Activated T-helper 1 cell treated with Interleukin-2 at 50 U/mL for 16 hours (primary cell): ENCODE data around the gene TBC1D13.
"Not testable (repeated sequence)": the region's sequence is repeated elsewhere in the genome, so short reads cannot be mapped to it uniquely, and the experiment has no call there.

Experiments
- DNase-seq: peaks from one replicate; pipeline ENCODE4 v3.0.0-alpha.2; 2020; ENCODE audit warnings: low read depth

The TBC1D13 gene

DNA sequence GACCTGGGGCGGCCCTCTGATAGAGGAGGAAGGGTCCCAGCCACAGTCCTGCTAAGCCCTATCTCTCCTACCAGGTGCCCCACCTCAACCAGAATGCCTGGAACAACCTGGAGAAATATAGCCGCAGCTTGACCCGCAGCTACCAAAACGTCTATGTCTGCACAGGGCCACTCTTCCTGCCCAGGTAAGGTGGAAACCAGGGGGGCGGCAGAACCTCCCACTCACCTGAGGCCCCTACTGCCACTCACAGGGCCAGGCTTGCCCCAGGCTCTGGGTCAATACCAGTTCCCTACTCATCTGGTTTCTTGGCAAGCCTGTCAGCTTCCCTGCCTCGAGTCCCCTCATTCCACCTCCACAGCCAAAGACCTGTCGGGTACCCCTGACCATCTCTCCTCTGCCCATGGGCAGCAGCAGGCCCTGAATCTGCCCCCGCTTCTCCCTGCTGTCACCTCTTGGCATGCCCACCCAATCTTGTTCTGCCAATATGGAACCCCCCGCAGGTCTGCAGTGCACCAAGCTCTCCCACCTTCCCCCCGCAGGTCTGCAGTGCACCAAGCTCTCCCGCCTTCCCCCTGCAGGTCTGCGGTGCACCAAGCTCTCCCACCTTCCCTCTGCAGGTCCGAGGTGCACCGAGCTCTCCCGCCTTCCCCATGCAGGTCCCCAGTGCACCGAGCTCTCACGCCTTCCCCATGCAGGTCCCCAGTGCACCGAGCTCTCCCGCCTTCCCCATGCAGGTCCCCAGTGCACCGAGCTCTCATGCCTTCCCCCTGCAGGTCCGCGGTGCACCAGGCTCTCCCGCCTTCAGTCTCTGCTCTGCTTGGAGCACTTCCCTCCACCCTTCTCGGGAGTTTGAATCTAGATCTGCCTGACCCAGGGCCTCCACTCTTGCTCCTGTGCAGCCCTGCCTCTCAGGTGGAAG, 33.9 kb downstream of the TBC1D13 start:
- no peak for DNase-seq

GRCh38 chr9:128821584-128822406, 34.7 kb downstream of the TBC1D13 start:
- no peak for DNase-seq

DNA sequence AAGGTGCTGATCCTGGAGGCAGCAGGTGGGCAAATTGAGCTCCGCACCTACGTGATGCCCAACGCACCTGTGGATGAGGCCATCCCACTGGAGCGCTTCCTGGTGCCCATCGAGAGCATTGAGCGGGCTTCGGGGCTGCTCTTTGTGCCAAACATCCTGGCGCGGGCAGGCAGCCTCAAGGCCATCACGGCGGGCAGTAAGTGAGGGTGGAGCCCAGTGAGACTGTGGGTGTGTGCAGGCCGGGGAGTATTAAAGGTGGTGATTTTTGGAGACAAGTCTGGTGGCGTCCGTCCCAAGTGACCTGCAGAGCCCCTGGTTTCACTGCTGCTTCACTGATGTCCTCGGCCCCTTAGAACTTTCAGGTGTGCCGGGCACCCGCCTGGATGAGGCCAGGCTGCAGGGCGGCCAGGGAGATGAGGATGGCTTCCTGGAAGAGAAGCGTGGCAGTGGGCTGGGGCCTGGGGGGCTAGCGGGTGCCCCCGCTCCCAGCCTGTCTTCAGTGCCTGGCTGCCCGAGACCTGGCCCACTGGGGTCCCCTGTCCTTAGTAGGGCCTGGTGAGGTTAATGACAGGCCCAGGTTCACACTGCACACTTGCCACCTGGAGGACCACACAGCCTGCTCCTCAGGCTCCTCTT, 35.5 kb downstream of the TBC1D13 start:
- no peak for DNase-seq

DNA sequence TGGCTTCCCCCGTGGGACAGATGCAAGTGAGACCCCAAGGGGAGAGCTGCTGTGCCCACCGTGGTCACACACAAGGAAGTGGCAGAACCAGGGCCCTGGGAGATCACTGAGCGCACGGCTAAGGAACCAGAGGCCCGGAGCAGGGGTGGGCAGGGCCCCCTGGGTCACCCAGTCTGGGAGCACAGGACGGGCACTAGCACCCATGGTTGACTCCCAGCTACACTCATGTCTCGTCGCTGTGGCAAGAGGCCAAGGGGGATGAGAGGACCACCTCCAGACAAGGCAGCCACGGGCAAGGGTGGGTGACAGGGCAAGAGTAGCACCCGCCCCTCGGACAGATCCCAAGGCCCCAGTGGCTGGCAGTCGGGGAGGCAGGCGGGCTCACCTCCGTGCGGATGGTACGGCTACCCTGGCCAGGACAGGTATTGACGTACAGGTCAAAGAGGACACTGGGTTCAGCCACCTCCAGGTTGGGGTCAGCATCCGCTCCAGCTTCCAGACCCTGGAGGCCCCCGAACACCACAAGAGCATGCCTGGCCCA, 36.4 kb downstream of the TBC1D13 start:
- no peak for DNase-seq

- no peak for DNase-seq
Measured at GRCh38 chr9:128823903-128824406, 36.9 kb downstream of the TBC1D13 start.

GRCh38 chr9:128824911-128825310, 37.9 kb downstream of the TBC1D13 start:
- DNase-seq: no peak

DNA sequence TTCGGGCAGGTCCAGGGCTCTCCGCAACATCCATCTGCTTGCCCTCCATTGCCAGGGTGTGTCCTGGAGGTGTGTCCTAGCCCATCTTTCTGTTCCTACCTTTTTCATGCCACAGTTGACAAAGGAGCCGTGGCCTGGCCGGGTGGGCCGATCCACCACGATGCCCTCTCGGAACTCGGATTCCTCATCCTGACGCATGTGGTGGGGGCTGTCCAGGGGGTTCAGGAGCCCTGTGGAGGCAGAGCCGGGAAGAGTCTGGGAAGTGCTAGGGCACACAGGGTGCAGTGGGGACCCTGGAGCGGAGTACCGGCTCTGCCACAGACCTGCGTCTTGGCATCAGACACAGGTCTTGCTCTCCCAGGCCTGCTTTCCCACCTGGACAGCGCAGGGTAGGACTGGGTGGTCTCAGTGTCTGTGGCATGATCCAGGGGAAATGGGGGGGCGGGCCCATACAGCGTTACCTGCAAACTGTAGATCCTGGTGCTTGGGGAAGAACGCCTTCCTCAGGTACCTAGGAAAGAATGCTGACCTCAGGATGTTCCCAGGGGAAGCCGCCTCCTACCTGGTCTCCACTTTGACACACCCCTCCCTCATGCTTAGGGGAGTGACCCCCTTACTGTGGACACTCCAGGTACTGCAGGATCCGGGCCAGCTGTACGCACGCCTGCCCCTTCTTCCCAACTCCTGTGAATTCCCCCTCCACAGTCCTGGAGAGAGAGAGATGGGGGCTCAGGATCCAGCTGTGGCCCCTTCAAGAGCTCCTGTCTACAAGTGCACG, 39.1 kb downstream of the TBC1D13 start:
- DNase-seq: no peak

DNA sequence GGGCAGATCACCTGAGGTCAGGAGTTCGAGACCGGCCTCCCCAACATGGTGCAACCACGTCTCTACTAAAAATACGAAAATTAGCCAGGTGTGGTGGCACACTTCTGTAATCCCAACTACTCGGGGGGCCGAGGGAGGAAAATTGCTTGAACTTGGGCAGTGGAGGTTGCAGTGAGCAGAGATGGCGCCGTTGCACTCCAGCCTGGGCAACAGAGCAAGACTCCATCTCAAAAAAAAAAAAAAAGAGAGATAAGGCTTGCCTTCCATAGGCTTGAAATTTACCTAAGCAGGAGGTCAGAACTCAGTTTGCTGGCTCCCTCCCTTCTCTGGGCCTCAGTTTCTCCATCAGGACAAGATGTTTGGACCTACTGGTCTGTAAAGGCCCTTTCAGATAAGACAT, 41.2 kb downstream of the TBC1D13 start:
- no peak for DNase-seq

GRCh38 chr9:128828719-128829452, 41.8 kb downstream of the TBC1D13 start:
- no peak for DNase-seq

DNA sequence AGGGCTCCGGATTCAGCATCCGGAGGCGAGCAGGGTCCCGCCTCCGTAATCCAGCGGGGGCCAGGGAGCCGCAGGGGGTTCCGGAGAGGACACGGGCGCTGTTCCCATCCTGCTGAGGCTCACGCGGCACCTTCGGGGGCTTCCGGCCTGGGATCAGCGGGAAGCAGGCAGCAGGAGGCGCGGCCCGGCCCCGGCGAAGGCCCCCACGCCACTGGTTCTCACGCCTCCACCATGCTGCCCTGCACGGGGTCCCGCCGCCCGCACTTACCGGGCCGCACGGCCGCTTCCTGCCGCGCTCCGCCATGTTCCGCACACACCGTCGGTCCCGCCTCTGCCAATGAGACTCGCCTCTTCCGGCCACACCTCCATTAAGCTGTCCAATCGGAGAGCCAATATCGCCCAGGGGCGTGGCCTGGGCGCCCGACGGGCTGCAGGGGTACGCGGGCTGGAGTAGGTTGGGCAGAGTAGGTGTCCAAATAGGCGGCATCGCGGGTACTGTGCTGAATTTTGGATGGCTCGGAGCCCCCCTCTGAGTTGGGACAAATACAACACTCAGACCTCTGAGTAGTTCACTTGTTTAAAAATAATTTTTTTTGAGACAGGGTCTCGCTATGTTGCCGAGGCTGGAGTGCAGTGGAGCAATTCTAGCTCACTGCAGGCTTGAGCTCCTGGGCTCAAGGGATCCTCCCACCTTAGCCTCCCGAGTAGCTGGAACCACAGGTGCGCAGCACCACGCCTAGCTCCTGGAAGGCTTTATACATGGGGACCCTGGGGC, 42.6 kb downstream of the TBC1D13 start, which contains the start of gene SPOUT1:
TSS of gene SPOUT1 (minus strand) at position 318 of the 775 bp plus-strand sequence. CDS start at position 304, 14 bp downstream.
- peak; percentile 90 for DNase-seq

GRCh38 chr9:128833696-128834095, 46.6 kb downstream of the TBC1D13 start:
- DNase-seq: no peak

GRCh38 chr9:128835246-128836210, 48.5 kb downstream of the TBC1D13 start:
- no peak for DNase-seq

GRCh38 chr9:128836509-128837145, 49.6 kb downstream of the TBC1D13 start:
- no peak for DNase-seq

GRCh38 chr9:128838338-128838737, 51.3 kb downstream of the TBC1D13 start:
- no peak for DNase-seq

- DNase-seq: no peak
Measured at GRCh38 chr9:128840524-128840923, 53.5 kb downstream of the TBC1D13 start.

DNA sequence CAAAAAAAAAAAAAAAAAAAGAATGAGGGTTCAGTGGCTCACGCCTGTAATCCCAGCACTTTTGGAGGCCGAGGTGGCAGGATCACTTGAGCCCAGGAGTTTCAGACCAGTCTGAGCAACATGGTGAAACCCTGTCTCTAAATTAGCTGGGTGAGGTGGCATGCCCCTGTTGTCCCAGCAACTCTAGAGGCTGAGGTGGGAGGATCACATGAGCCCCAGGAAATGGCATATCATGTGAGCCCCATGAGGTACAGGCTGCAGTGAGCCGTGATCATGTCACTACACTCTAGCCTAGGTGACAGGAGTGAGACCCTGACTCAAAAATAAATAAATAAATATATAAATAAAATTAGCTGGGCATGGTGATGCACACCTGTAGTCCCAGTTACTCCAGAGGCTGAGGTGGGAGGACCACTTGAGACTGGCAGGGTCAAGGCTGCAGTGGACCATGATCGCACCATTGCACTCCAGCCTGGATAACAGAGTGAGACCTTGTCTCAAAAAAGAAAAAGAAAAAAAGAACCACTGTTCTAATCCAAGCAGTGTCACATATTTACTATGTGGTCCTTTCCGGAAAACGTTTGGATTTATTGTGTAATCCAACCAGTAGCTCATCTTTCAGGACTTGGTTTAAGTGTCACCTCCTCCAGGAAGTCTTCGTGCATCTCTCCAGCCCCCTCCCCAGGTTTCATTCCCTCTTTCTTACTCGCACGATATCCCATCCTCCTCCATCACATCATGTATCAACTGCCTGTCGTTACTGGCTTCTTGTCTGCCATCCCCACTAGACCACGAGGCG, 54.8 kb downstream of the TBC1D13 start:
- DNase-seq: no peak

DNA sequence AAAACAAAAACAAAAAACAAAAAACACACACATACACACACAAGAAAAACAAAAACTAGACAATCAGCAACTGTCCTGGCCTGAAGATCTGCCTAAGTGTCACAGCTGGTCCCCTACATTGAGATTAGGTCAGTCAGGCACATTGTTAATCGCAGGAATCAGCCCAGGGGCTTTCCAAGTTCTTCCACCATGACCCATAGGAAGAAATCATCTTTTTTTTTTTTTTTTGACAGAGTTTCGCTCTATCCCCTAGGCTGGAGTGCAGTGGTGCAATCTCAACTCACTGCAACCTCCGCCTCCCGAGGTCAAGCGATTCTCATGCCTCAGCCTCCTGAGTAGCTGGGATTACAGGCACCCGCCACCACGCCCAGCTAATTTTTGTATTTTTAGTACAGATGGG, 56.1 kb downstream of the TBC1D13 start:
- not testable (repeated sequence) for DNase-seq
